HepG2 (cell line): ENCODE results near the gene MRI1. TPM values are rescaled to one million over a fixed set of nuclear protein-coding genes. Genes with fewer than 3 reads are reported as not detected.

Experiments used
- FOXO1 ChIP-seq: sonication (generic); formaldehyde crosslinking; IDR thresholded peaks from 2 replicates; pipeline ENCODE4 v1.4.0; 2020; ENCODE audit warnings: missing genetic modification reagents
- FOXP1 ChIP-seq, 2 experiments: fragments of 450-650 bp in 1 of 2; IDR thresholded peaks; 2 replicates each; pipeline ENCODE4 v1.6.1; 2017 to 2018; ENCODE audit warnings: antibody characterized with exemption in 1 of 2
- FOXP4 ChIP-seq: sonication (generic); formaldehyde crosslinking; IDR thresholded peaks from 2 replicates; pipeline ENCODE4 v1.4.0; 2020; ENCODE audit warnings: missing genetic modification reagents
- GFI1 ChIP-seq: sonication (generic); formaldehyde crosslinking; IDR thresholded peaks from 2 replicates; pipeline ENCODE4 v1.5.0; 2020; ENCODE audit warnings: missing genetic modification reagents, mild to moderate bottlenecking, borderline replicate concordance
- NR2F6 ChIP-seq, 2 experiments: IDR thresholded peaks; 2 replicates each; pipeline ENCODE4 v1.6.1; 2016; ENCODE audit warnings: antibody characterized with exemption in 1 of 2, mild to moderate bottlenecking in 1 of 2
- RXRB ChIP-seq: IDR thresholded peaks from 2 replicates; pipeline ENCODE4 v1.6.1; 2016; ENCODE audit warnings: borderline replicate concordance, missing genetic modification reagents, missing compliant biosample characterization
- THAP11 ChIP-seq: IDR thresholded peaks from 2 replicates; pipeline ENCODE4 v1.6.1; 2016; ENCODE audit warnings: missing biosample characterization, missing genetic modification reagents
- ZBTB4 ChIP-seq: sonication (generic); formaldehyde crosslinking; IDR thresholded peaks from 2 replicates; pipeline ENCODE4 v1.4.0; 2020; ENCODE audit warnings: missing genetic modification reagents, mild to moderate bottlenecking, borderline replicate concordance
- ZNF121 ChIP-seq: sonication (generic); formaldehyde crosslinking; IDR thresholded peaks from 2 replicates; pipeline ENCODE4 v1.5.0; 2020; ENCODE audit warnings: mild to moderate bottlenecking, missing genetic modification reagents
- ZNF318 ChIP-seq: sonication (generic); formaldehyde crosslinking; IDR thresholded peaks from 2 replicates; pipeline ENCODE4 v1.4.0; 2020; ENCODE audit warnings: mild to moderate bottlenecking, missing genetic modification reagents
- ZNF33B ChIP-seq: sonication (generic); formaldehyde crosslinking; IDR thresholded peaks from 2 replicates; pipeline ENCODE4 v1.5.1; 2020; ENCODE audit warnings: mild to moderate bottlenecking, missing genetic modification reagents
- ZNF350 ChIP-seq: sonication (generic); formaldehyde crosslinking; IDR thresholded peaks from 2 replicates; pipeline ENCODE4 v1.4.0; 2020; ENCODE audit warnings: mild to moderate bottlenecking, low read depth, missing genetic modification reagents, borderline replicate concordance
- polyA plus RNA-seq, 8 experiments: library from polyadenylated mRNA; depleted of rRNA in 3 of 8; stranded (reverse) in 7 of 8; unstranded in 1 of 8; fragments of >200 nt; fragmentation: Illumina TruSeq in 4 of 8; extraction: Trizol in 4 of 8; gene quantifications; 2 replicates each; pipeline versions ENCODE4 v1.2.1 to v1.2.3, GENCODE V29; 2011 to 2016; ENCODE audit warnings: low read depth in 4 of 8, missing spikeins in 1 of 8, mixed read lengths in 1 of 8; ENCODE audit not compliant: insufficient read depth in 1 of 8
- total RNA-seq, 5 experiments: library from RNA; depleted of rRNA; stranded (reverse); fragments of >200 nt; fragmentation: Illumina TruSeq; extraction: Trizol; gene quantifications; 2 replicates each; pipeline ENCODE4 v1.2.3, GENCODE V29; 2016; ENCODE audit warnings: low read depth in 1 of 5

The MRI1 gene
- total and polyA plus RNA-seq, 2 of the 13 experiments (the other 11 are each of a cell fraction or from before 2014, with no cell fraction given) = 20.1 to 20.6 TPM

GRCh38 chr19:13765395-13766094 is 1.2 kb downstream of the MRI1 start (continued):
- no peak for TF ChIP-seq RXRB (CRISPR knock-in tag)
- 0 out of 2 replicates have a peak, but pooled peaks have one; percentile 25 for TF ChIP-seq THAP11
- TF ChIP-seq ZBTB4 (CRISPR knock-in tag) = peak; percentile 52; the same call in 1 of the 2 replicates
- TF ChIP-seq ZNF318 (CRISPR knock-in tag) = no peak
- TF ChIP-seq ZNF350 (CRISPR knock-in tag) = peak; percentile 68
- peak; percentile 76 for TF ChIP-seq GFI1 (CRISPR knock-in tag)
- no peak for TF ChIP-seq ZNF121 (CRISPR knock-in tag)
- peak; percentile 40; the same call in 1 of the 2 replicates for TF ChIP-seq FOXO1
- peak; percentile 91 for TF ChIP-seq FOXP4 (CRISPR knock-in tag)
- TF ChIP-seq NR2F6 (IDR thresholded peaks at IDR 0.05) = no peak
- TF ChIP-seq NR2F6 (CRISPR knock-in tag; IDR thresholded peaks at IDR 0.05) = 0 out of 2 replicates have a peak, but pooled peaks have one; percentile 20
- TF ChIP-seq FOXP1 (IDR thresholded peaks at IDR 0.05) = peak; percentile 94
- TF ChIP-seq FOXP1 (CRISPR knock-in tag; IDR thresholded peaks at IDR 0.05) = peak; percentile 96
- TF ChIP-seq ZNF33B (CRISPR knock-in tag) = no peak
